Upper lobe of left lung (tissue), 6 donors: Measurements from ENCODE around the gene GNB3. TPM values are rescaled to one million over a fixed set of nuclear protein-coding genes. Genes with fewer than 3 reads are reported as not detected.

Experiments used
- ATAC-seq, 2 donors: fragments of 200-7000 bp; cut with Tn5 transposase; one replicate each; pipeline ENCODE4 v1.9.1; 2022; ENCODE audit warnings: mild to moderate bottlenecking in 2 of 2, moderate library complexity in 2 of 2; ENCODE audit not compliant: low FRiP score in 2 of 2
- DNase-seq, 2 donors: peaks; one replicate each; pipeline ENCODE4 v3.0.0-alpha.2; 2019 to 2020
- H3K27ac ChIP-seq, 4 donors: fragments of 200-600 bp; sonication (generic); one replicate each; pipeline ENCODE4 v1.5.1; 2016 to 2019
- H3K27me3 ChIP-seq, 4 donors: fragments of 200-600 bp; sonication (generic); one replicate each; pipeline ENCODE4 v1.5.1; 2017 to 2019
- H3K36me3 ChIP-seq, 4 donors: fragments of 200-600 bp; sonication (generic); one replicate each; pipeline ENCODE4 v1.5.1; 2016 to 2019
- H3K4me1 ChIP-seq, 4 donors: fragments of 200-600 bp; sonication (generic); one replicate each; pipeline ENCODE4 v1.5.1; 2018 to 2019
- H3K4me3 ChIP-seq, 4 donors: fragments of 200-600 bp; sonication (generic); one replicate each; pipeline ENCODE4 v1.5.1; 2017 to 2019; ENCODE audit warnings: mild to moderate bottlenecking in 2 of 4, moderate library complexity in 1 of 4
- H3K9me3 ChIP-seq, 4 donors: fragments of 200-600 bp; sonication (generic); one replicate each; pipeline ENCODE4 v1.5.1; 2018 to 2019
- CTCF ChIP-seq, 6 experiments: fragments of 450-650 bp in 4 of 6; fragments of 200-600 bp in 2 of 6; sonication (generic) in 2 of 6; IDR thresholded peaks; one replicate each; pipeline ENCODE4 v1.5.1; 2016 to 2019; ENCODE audit warnings: antibody characterized with exemption in 6 of 6
- EP300 ChIP-seq, 4 donors: sonication (generic); formaldehyde crosslinking; IDR thresholded peaks; one replicate each; pipeline ENCODE4 v1.5.1; 2017; ENCODE audit warnings: antibody characterized with exemption in 4 of 4, control low read depth in 2 of 4
- POLR2A ChIP-seq, 4 donors: fragments of 450-650 bp; IDR thresholded peaks; one replicate each; pipeline ENCODE4 v1.5.1; 2016 to 2017; ENCODE audit warnings: antibody characterized with exemption in 4 of 4, mild to moderate bottlenecking in 2 of 4
- POLR2AphosphoS5 ChIP-seq, 2 donors: sonication (generic); formaldehyde crosslinking; IDR thresholded peaks; one replicate each; pipeline ENCODE4 v1.5.1; 2017; ENCODE audit warnings: antibody characterized with exemption in 2 of 2
- WGBS, 2 donors: methylation state at CpG; one replicate each; pipeline ENCODE4 v1.1.5; 2017 to 2018; 5-methylcytosine and 5-hydroxymethylcytosine counted together
- total RNA-seq, 6 donors: library from RNA; depleted of rRNA in 4 of 6; stranded (reverse); fragments of >200 nt in 4 of 6; gene quantifications; one replicate each; pipeline versions ENCODE4 v1.1.0 to v1.2.1, GENCODE V29; 2016 to 2021
- donor health status: DM: no; HTN: no; CAD: no; lungs with moderate emphysema.
- donor health status: DM: no; HTN: yes; CAD: no; lungs with severe emphysema.

GNB3 gene
- total RNA-seq, 6 donors from 2014 or later = 0.44 to 1.4 (median 0.86) TPM; not detected in 1

GRCh38 chr12:6855322-6855721, 14.6 kb downstream of the GNB3 start:
- DNase-seq (peak in 1 of 2 donors; percentile 63), ATAC-seq (no peak)
- 91 to 95% methylated on average over 14 of the region's 14 CpGs for WGBS, 2 donors
- no peaks in the 10 kb centered on the region for H3K27me3 ChIP-seq
- TF ChIP-seq POLR2A (IDR thresholded peaks at IDR 0.05) (no peak), POLR2AphosphoS5 (IDR thresholded peaks at IDR 0.05) (no peak), CTCF (IDR thresholded peaks at IDR 0.05) (no peak), EP300 (IDR thresholded peaks at IDR 0.05) (no peak)
- H3K36me3 ChIP-seq = peaks cover 22 to 54% (median 48%) of the 10 kb centered on the region in 4 donors
- no peaks in the 10 kb centered on the region for H3K9me3 ChIP-seq
- H3K4me3 ChIP-seq = no peak overlapping the region
- H3K27ac ChIP-seq = no peak overlapping the region
- peaks cover 13 to 21% (median 16%) of the 10 kb centered on the region in 4 donors for H3K4me1 ChIP-seq

GRCh38 chr12:6858799-6859198, 18.1 kb downstream of the GNB3 start:
- no peak for TF ChIP-seq POLR2A (IDR thresholded peaks at IDR 0.05)
- no peak for TF ChIP-seq CTCF (IDR thresholded peaks at IDR 0.05)
- TF ChIP-seq EP300 (IDR thresholded peaks at IDR 0.05) = no peak
- TF ChIP-seq POLR2AphosphoS5 (IDR thresholded peaks at IDR 0.05) = no peak
- Histone ChIP-seq H3K27ac (no peak overlapping the region), H3K4me1 (no peaks in the 10 kb centered on the region), H3K36me3 (peaks cover 45 to 86% (median 78%) of the 10 kb centered on the region in 4 donors), H3K9me3 (no peaks in the 10 kb centered on the region), H3K4me3 (no peak overlapping the region), H3K27me3 (no peaks in the 10 kb centered on the region)
- ATAC-seq (no peak), DNase-seq (no peak)
- WGBS, 2 donors = 89 to 90% methylated on average over 2 of the region's 2 CpGs

- Histone ChIP-seq H3K27me3 (no peaks in the 10 kb centered on the region), H3K4me3 (no peak overlapping the region), H3K4me1 (no peaks in the 10 kb centered on the region), H3K36me3 (peaks cover 45 to 98% (median 89%) of the 10 kb centered on the region in 4 donors), H3K27ac (no peak overlapping the region), H3K9me3 (no peaks in the 10 kb centered on the region)
- no peak for DNase-seq
- no peak for TF ChIP-seq POLR2AphosphoS5 (IDR thresholded peaks at IDR 0.05)
- TF ChIP-seq POLR2A (IDR thresholded peaks at IDR 0.05) = no peak
- TF ChIP-seq EP300 (IDR thresholded peaks at IDR 0.05) = no peak
- TF ChIP-seq CTCF (IDR thresholded peaks at IDR 0.05) = no peak
- ATAC-seq = no peak
- 92 to 93% methylated on average over 9 of the region's 9 CpGs for WGBS, 2 donors
Measured at GRCh38 chr12:6860116-6860515, 19.4 kb downstream of the GNB3 start.

GRCh38 chr12:6860942-6861341, 20.2 kb downstream of the GNB3 start:
- H3K27ac ChIP-seq = no peak overlapping the region
- DNase-seq (no peak), ATAC-seq (no peak)
- H3K36me3 ChIP-seq = peaks cover 45 to 99% (median 87%) of the 10 kb centered on the region in 4 donors
- H3K4me3 ChIP-seq = no peak overlapping the region
- H3K9me3 ChIP-seq = no peaks in the 10 kb centered on the region
- 93 to 98% methylated on average over 7 of the region's 7 CpGs for WGBS, 2 donors
- no peaks in the 10 kb centered on the region for H3K4me1 ChIP-seq
- H3K27me3 ChIP-seq = no peaks in the 10 kb centered on the region
- TF ChIP-seq CTCF (IDR thresholded peaks at IDR 0.05) (no peak), POLR2A (IDR thresholded peaks at IDR 0.05) (no peak), POLR2AphosphoS5 (IDR thresholded peaks at IDR 0.05) (no peak)

GRCh38 chr12:6861391-6861790, 20.7 kb downstream of the GNB3 start:
- DNase-seq (no peak), ATAC-seq (no peak)
- Histone ChIP-seq H3K36me3 (peaks cover 42 to 97% (median 82%) of the 10 kb centered on the region in 4 donors), H3K9me3 (no peaks in the 10 kb centered on the region), H3K4me1 (peaks cover 0 to under 1% (median 0%) of the 10 kb centered on the region in 4 donors), H3K27ac (no peak overlapping the region), H3K4me3 (no peak overlapping the region), H3K27me3 (no peaks in the 10 kb centered on the region)
- WGBS, 2 donors = 88 to 97% methylated on average over 9 of the region's 9 CpGs
- TF ChIP-seq POLR2A (IDR thresholded peaks at IDR 0.05) (no peak), POLR2AphosphoS5 (IDR thresholded peaks at IDR 0.05) (no peak), EP300 (IDR thresholded peaks at IDR 0.05) (no peak), CTCF (IDR thresholded peaks at IDR 0.05) (no peak)
